Measurements from ENCODE around the gene MGLL.
A peak's percentile ranks its signal among the peaks of the same experiment; 100 is the strongest.

Gene MGLL

GRCh38 chr3:127790882-127791183, 31.5 kb downstream of the MGLL start:
- Histone ChIP-seq H3K4me3 (ENCODE audit: low read depth, low read length) (no peak overlapping the region), H3K27me3 (replicated peaks) (no peaks in the 10 kb centered on the region), H3K36me3 (replicated peaks) (no peaks in the 10 kb centered on the region), H3K27ac (peak overlapping the region; percentile 69)
- TF ChIP-seq, protein P1, sequence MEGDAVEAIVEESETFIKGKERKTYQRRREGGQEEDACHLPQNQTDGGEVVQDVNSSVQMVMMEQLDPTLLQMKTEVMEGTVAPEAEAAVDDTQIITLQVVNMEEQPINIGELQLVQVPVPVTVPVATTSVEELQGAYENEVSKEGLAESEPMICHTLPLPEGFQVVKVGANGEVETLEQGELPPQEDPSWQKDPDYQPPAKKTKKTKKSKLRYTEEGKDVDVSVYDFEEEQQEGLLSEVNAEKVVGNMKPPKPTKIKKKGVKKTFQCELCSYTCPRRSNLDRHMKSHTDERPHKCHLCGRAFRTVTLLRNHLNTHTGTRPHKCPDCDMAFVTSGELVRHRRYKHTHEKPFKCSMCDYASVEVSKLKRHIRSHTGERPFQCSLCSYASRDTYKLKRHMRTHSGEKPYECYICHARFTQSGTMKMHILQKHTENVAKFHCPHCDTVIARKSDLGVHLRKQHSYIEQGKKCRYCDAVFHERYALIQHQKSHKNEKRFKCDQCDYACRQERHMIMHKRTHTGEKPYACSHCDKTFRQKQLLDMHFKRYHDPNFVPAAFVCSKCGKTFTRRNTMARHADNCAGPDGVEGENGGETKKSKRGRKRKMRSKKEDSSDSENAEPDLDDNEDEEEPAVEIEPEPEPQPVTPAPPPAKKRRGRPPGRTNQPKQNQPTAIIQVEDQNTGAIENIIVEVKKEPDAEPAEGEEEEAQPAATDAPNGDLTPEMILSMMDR (IDR thresholded peaks at IDR 0.05; ENCODE audit: low read depth, low read length, missing control alignments): no peak
- in situ Hi-C loops (cut with HindIII; ENCODE audit: low pct_ligation_motif_present, low sequenced_read_pairs): no loop called here
- no peak for DNase-seq

GRCh38 chr3:127789990-127790881, 32.1 kb downstream of the MGLL start:
- H3K27ac ChIP-seq: peak overlapping the region; percentile 69

GRCh38 chr3:127789051-127789450, 33.3 kb downstream of the MGLL start:
- TF ChIP-seq, protein P1 (IDR thresholded peaks at IDR 0.05; ENCODE audit: low read depth, low read length, missing control alignments): no peak
- in situ Hi-C loops (cut with HindIII; ENCODE audit: low pct_ligation_motif_present, low sequenced_read_pairs): no loop called here
- H3K4me3 ChIP-seq (ENCODE audit: low read depth, low read length): no peak overlapping the region
- no peaks in the 10 kb centered on the region for H3K36me3 ChIP-seq (replicated peaks)
- no peak for DNase-seq
- no peak overlapping the region for H3K27ac ChIP-seq
- H3K27me3 ChIP-seq (replicated peaks): no peaks in the 10 kb centered on the region

More at GRCh38 chr3:127789990-127790881, 32.1 kb downstream of the MGLL start:
- TF ChIP-seq, protein P1 (IDR thresholded peaks at IDR 0.05; ENCODE audit: low read depth, low read length, missing control alignments): no peak
- no peak for DNase-seq
- in situ Hi-C loops (cut with HindIII; ENCODE audit: low pct_ligation_motif_present, low sequenced_read_pairs): no loop called here
- Histone ChIP-seq H3K4me3 (ENCODE audit: low read depth, low read length) (no peak overlapping the region), H3K27me3 (replicated peaks) (no peaks in the 10 kb centered on the region), H3K36me3 (replicated peaks) (no peaks in the 10 kb centered on the region)

DNA sequence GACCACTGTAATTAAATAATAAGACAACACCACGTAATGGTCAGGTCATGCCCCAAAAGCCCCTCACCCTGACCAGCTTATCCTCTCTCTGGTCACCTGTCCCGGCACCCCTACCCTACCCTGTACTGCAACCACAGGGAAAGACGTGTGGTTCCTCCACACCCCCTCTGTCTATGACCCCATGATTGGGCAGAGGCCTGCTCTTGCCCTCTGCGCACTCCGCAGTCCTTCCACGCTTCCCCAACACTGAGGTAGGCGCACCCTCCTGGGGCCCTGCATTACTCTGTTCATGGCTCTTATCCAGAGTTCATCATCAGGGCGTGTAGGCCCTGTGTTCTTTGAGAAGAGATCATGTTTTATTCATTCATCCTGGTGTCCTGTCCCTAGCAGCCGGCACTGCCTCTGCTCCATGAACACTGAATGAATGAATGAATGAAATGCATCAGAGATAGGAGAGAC, 33.8 kb downstream of the MGLL start:
- Histone ChIP-seq H3K4me3 (ENCODE audit: low read depth, low read length) (no peak overlapping the region), H3K36me3 (replicated peaks) (no peaks in the 10 kb centered on the region), H3K27me3 (replicated peaks) (no peaks in the 10 kb centered on the region), H3K27ac (no peak overlapping the region)
- in situ Hi-C loops (cut with HindIII; ENCODE audit: low pct_ligation_motif_present, low sequenced_read_pairs): no loop called here
- TF ChIP-seq, protein P1 (IDR thresholded peaks at IDR 0.05; ENCODE audit: low read depth, low read length, missing control alignments): no peak
- DNase-seq: no peak

GRCh38 chr3:127787571-127788365, 34.5 kb downstream of the MGLL start:
- in situ Hi-C loops (cut with HindIII; ENCODE audit: low pct_ligation_motif_present, low sequenced_read_pairs): no loop called here
- Histone ChIP-seq H3K27me3 (replicated peaks) (no peaks in the 10 kb centered on the region), H3K36me3 (replicated peaks) (no peaks in the 10 kb centered on the region), H3K4me3 (ENCODE audit: low read depth, low read length) (no peak overlapping the region), H3K27ac (no peak overlapping the region)
- no peak for DNase-seq
- TF ChIP-seq, protein P1 (IDR thresholded peaks at IDR 0.05; ENCODE audit: low read depth, low read length, missing control alignments): no peak
